HEK293T (cell line): Measurements from ENCODE around the gene IFT88.

Source experiments
- BHLHE40 ChIP-seq: fragments of 450-650 bp; IDR thresholded peaks from 2 replicates; pipeline ENCODE4 v1.6.1; 2016; ENCODE audit warnings: mild to moderate bottlenecking, moderate library complexity, borderline replicate concordance
- CTBP1 ChIP-seq: fragments of 450-650 bp; IDR thresholded peaks from 2 replicates; pipeline ENCODE4 v1.6.1; 2016; ENCODE audit warnings: borderline replicate concordance
- ELF4 ChIP-seq: fragments of 450-650 bp; IDR thresholded peaks from 2 replicates; pipeline ENCODE4 v1.6.1; 2017; ENCODE audit warnings: antibody characterized with exemption
- FOXA1 ChIP-seq: fragments of 450-650 bp; IDR thresholded peaks from 2 replicates; pipeline ENCODE4 v1.6.1; 2016; ENCODE audit warnings: mild to moderate bottlenecking
- FOXK2 ChIP-seq: fragments of 450-650 bp; IDR thresholded peaks from 2 replicates; pipeline ENCODE4 v1.6.1; 2016; ENCODE audit warnings: mild to moderate bottlenecking
- FOXM1 ChIP-seq: fragments of 450-650 bp; IDR thresholded peaks from 2 replicates; pipeline ENCODE4 v1.6.1; 2017; ENCODE audit warnings: mild to moderate bottlenecking, borderline replicate concordance
- LEF1 ChIP-seq: fragments of 450-650 bp; IDR thresholded peaks from 2 replicates; pipeline ENCODE4 v1.6.1; 2017; ENCODE audit warnings: mild to moderate bottlenecking, borderline replicate concordance
- SP1 ChIP-seq: fragments of 450-650 bp; IDR thresholded peaks from 2 replicates; pipeline ENCODE4 v1.6.1; 2017
- SUZ12 ChIP-seq: fragments of 450-650 bp; IDR thresholded peaks from 2 replicates; pipeline ENCODE4 v1.6.1; 2016; ENCODE audit warnings: mild to moderate bottlenecking

DNA sequence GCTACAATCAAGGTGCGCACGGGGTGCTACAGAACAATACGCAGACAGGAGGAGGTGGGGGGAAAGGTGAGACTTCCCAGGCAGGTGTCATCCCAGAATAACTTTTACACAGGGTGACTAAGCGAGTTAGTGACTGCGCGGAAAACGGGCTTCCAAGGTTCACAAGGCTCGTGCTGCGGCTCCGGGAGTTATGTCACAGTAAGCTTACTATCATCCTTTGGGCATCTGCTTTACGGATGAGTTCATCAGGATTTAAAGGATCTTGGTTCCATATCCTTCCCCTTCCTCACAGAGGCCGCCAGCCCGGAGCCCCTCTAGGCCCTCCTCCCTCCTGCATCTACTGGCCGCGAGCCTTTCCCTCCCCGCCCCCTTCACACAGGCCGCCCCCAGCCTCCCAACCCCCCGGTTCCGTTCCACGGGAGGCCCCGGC is 474 bp upstream of the IFT88 start:
- no peak for TF ChIP-seq SP1
- TF ChIP-seq LEF1, result no peak
- no peak for TF ChIP-seq FOXK2
- no peak for TF ChIP-seq ELF4
- no peak for TF ChIP-seq CTBP1
- no peak for TF ChIP-seq FOXM1
- no peak for TF ChIP-seq FOXA1
- no peak for TF ChIP-seq BHLHE40
- TF ChIP-seq SUZ12, result no peak
